Calu3 (cell line): ENCODE measurements around the gene LGI4. TPM values are rescaled to one million over a fixed set of nuclear protein-coding genes. Genes with fewer than 3 reads are reported as not detected.
A peak's percentile ranks its signal among the peaks of the same experiment; 100 is the strongest.

Experiments
- BruUV-seq: library from RNA; stranded (reverse); fragments of 400-500 nt; replicated peaks from 2 replicates; lab custom pipeline; 2021; lab: Mats Ljungman, UMichigan
- CTCF ChIA-PET: fragments of 300-600 bp; sonication (Branson Sonifier 250); formaldehyde crosslinking; loops from one replicate; lab custom pipeline; 2022; ENCODE audit warnings: antibody characterized with exemption; lab: Charles Lee
- DNase-seq: peaks from one replicate; pipeline ENCODE4 v3.0.0; 2022
- H3K27ac Mint-ChIP-seq: one replicate; pipeline ENCODE4 v1.8.0; 2022; ENCODE audit warnings: mixed read lengths; ENCODE audit not compliant: unreplicated experiment
- H3K27me3 Mint-ChIP-seq: one replicate; pipeline ENCODE4 v1.8.0; 2022; ENCODE audit warnings: mixed read lengths; ENCODE audit not compliant: unreplicated experiment
- H3K36me3 Mint-ChIP-seq: one replicate; pipeline ENCODE4 v1.8.0; 2022; ENCODE audit warnings: mild to moderate bottlenecking, moderate library complexity, mixed read lengths; ENCODE audit not compliant: insufficient read depth, unreplicated experiment
- H3K4me1 Mint-ChIP-seq: one replicate; pipeline ENCODE4 v1.8.0; 2022; ENCODE audit warnings: mild to moderate bottlenecking, low read depth, mixed read lengths; ENCODE audit not compliant: unreplicated experiment
- H3K4me3 Mint-ChIP-seq: one replicate; pipeline ENCODE4 v1.8.0; 2022; ENCODE audit warnings: mild to moderate bottlenecking, low read depth, moderate library complexity, mixed read lengths; ENCODE audit not compliant: unreplicated experiment
- H3K9me3 Mint-ChIP-seq: one replicate; pipeline ENCODE4 v1.8.0; 2022; ENCODE audit warnings: low read depth, mixed read lengths; ENCODE audit not compliant: unreplicated experiment
- CTCF ChIP-seq: fragments of 200-600 bp; IDR thresholded peaks from one replicate; pipeline ENCODE4 v1.8.0; 2022; ENCODE audit warnings: antibody characterized with exemption; ENCODE audit not compliant: unreplicated experiment
- intact Hi-C: fragments of 100-400 bp; cut with micrococcal nuclease; formaldehyde crosslinking; loops from one replicate; pipeline ENCODE4 v1.10.0; 2022; ENCODE audit not compliant: unreplicated experiment
- total RNA-seq: library from RNA; stranded (reverse); gene quantifications from 2 replicates; pipeline ENCODE4 v1.2.3, GENCODE V29; 2022

The LGI4 gene
- total RNA-seq, 1 experiment from 2014 or later, result 0.68 TPM

GRCh38 chr19:35118268-35119020 is 16.4 kb downstream of the LGI4 start:
- TF ChIP-seq CTCF, result no peak
- no peak overlapping the region for H3K27ac Mint-ChIP-seq
- BruUV-seq, result no TSS peak
- H3K27me3 Mint-ChIP-seq, result no peaks in the 10 kb centered on the region
- DNase-seq, result no peak
- peak overlapping the region; percentile 74 for H3K4me3 Mint-ChIP-seq
- intact Hi-C loops, result no loop called here
- peaks cover 53% of the 10 kb centered on the region for H3K36me3 Mint-ChIP-seq
- H3K9me3 Mint-ChIP-seq, result no peaks in the 10 kb centered on the region
- peaks cover 66% of the 10 kb centered on the region for H3K4me1 Mint-ChIP-seq
- CTCF ChIA-PET, result interaction anchor here (0.5 to 1.0 kb wide), 5 partner anchors 17 to 115 kb away, joined by 3 to 5 read pairs (median 4); no protein-coding TSS in a partner anchor

- peaks cover 64% of the 10 kb centered on the region for H3K4me1 Mint-ChIP-seq
- H3K9me3 Mint-ChIP-seq, result no peaks in the 10 kb centered on the region
- H3K27me3 Mint-ChIP-seq, result no peaks in the 10 kb centered on the region
- H3K27ac Mint-ChIP-seq, result no peak overlapping the region
- BruUV-seq, result no TSS peak
- peaks cover 53% of the 10 kb centered on the region for H3K36me3 Mint-ChIP-seq
- TF ChIP-seq CTCF, result no peak
- CTCF ChIA-PET, result interaction anchor here (0.7 to 2.5 kb wide), 4 partner anchors 10 to 32 kb away, joined by 3 to 11 read pairs (median 5); no protein-coding TSS in a partner anchor
- peak overlapping the region; percentile 74 for H3K4me3 Mint-ChIP-seq
- intact Hi-C loops, result no loop called here
- no peak for DNase-seq
These were observed 17.1 kb downstream of the LGI4 start for GRCh38 chr19:35117799-35118198.

GRCh38 chr19:35117116-35117515 is 17.7 kb downstream of the LGI4 start:
- Mint-ChIP-seq H3K36me3 (peaks cover 53% of the 10 kb centered on the region), H3K27me3 (no peaks in the 10 kb centered on the region), H3K4me1 (peaks cover 64% of the 10 kb centered on the region), H3K9me3 (no peaks in the 10 kb centered on the region), H3K4me3 (peak overlapping the region; percentile 74), H3K27ac (peak overlapping the region; percentile 53)
- CTCF ChIA-PET, result interaction anchor here (0.6 to 2.5 kb wide), 7 partner anchors 10 to 514 kb away, joined by 3 to 14 read pairs (median 5); no protein-coding TSS in a partner anchor
- no peak for TF ChIP-seq CTCF
- no TSS peak for BruUV-seq
- no peak for DNase-seq
- intact Hi-C loops, result no loop called here

- no TSS peak for BruUV-seq
- CTCF ChIA-PET, result interaction anchor here (0.6 to 2.5 kb wide), 10 partner anchors 9 to 514 kb away, joined by 3 to 14 read pairs (median 4); partner anchors contain the start of gene LGI4
- Mint-ChIP-seq H3K9me3 (no peaks in the 10 kb centered on the region), H3K36me3 (peaks cover 49% of the 10 kb centered on the region), H3K27ac (peak overlapping the region; percentile 53), H3K27me3 (no peaks in the 10 kb centered on the region), H3K4me3 (peak overlapping the region; percentile 74), H3K4me1 (peaks cover 56% of the 10 kb centered on the region)
- no peak for TF ChIP-seq CTCF
- peak; percentile 78 for DNase-seq
- intact Hi-C loops, result no loop called here
These were observed 18.6 kb downstream of the LGI4 start for GRCh38 chr19:35116072-35116801.
